Subcutaneous abdominal adipose tissue (tissue), 5 donors: Measurements from ENCODE around the gene CD79A.

ENCODE experiments used
- H3K27ac ChIP-seq: one replicate; pipeline ENCODE4 v1.7.0; 2013; ENCODE audit warnings: low read depth, mild to moderate bottlenecking, inconsistent platforms, low read length, moderate library complexity
- H3K27me3 ChIP-seq, 5 donors: one replicate each; pipeline ENCODE4 v1.7.0; 2013; ENCODE audit warnings: low read length in 5 of 5, inconsistent platforms in 1 of 5; ENCODE audit not compliant: control insufficient read depth in 5 of 5, insufficient read depth in 4 of 5
- H3K36me3 ChIP-seq, 5 donors: one replicate each; pipeline ENCODE4 v1.7.0; 2013; ENCODE audit warnings: low read length in 5 of 5; ENCODE audit not compliant: control insufficient read depth in 5 of 5, insufficient read depth in 5 of 5
- H3K4me1 ChIP-seq, 5 donors: one replicate each; pipeline ENCODE4 v1.7.0; 2013; ENCODE audit warnings: low read length in 5 of 5, mild to moderate bottlenecking in 3 of 5, moderate library complexity in 1 of 5; ENCODE audit not compliant: control insufficient read depth in 5 of 5, insufficient read depth in 5 of 5
- H3K4me3 ChIP-seq, 5 donors: one replicate each; pipeline ENCODE4 v1.7.0; 2013; ENCODE audit warnings: low read length in 5 of 5, low read depth in 1 of 5
- H3K9ac ChIP-seq, 5 donors: one replicate each; pipeline ENCODE4 v1.7.0; 2013; ENCODE audit warnings: low read length in 5 of 5, mild to moderate bottlenecking in 4 of 5, moderate library complexity in 3 of 5
- H3K9me3 ChIP-seq, 5 donors: one replicate each; pipeline ENCODE4 v1.7.0; 2013; ENCODE audit warnings: low read length in 5 of 5; ENCODE audit not compliant: control insufficient read depth in 5 of 5
- donor health status: healthy.
- donor health status: healthy.
- donor health status: healthy.
- donor health status: healthy.
- donor health status: healthy.

The CD79A gene

GRCh38 chr19:41861846-41862245 is 15.2 kb upstream of the CD79A start:
- H3K27ac ChIP-seq, result peak overlapping the region; percentile 6
- H3K4me1 ChIP-seq, result peaks cover 14 to 45% (median 37%) of the 10 kb centered on the region in 5 donors
- H3K27me3 ChIP-seq, result peaks cover 0 to 3% (median 0%) of the 10 kb centered on the region in 5 donors
- H3K9ac ChIP-seq, result peak overlapping the region in 2 of 5 donors; percentile 96 to 98
- peak overlapping the region in 2 of 5 donors; percentile 8 to 82 for H3K4me3 ChIP-seq
- H3K9me3 ChIP-seq, result no peaks in the 10 kb centered on the region
- H3K36me3 ChIP-seq, result peaks cover 0 to 45% (median 42%) of the 10 kb centered on the region in 5 donors

- H3K36me3 ChIP-seq, result peaks cover 0 to 45% (median 44%) of the 10 kb centered on the region in 5 donors
- no peaks in the 10 kb centered on the region for H3K9me3 ChIP-seq
- peaks cover 0 to 3% (median 0%) of the 10 kb centered on the region in 5 donors for H3K27me3 ChIP-seq
- peaks cover 14 to 45% (median 37%) of the 10 kb centered on the region in 5 donors for H3K4me1 ChIP-seq
- H3K27ac ChIP-seq, result peak overlapping the region; percentile 6
- peak overlapping the region in 2 of 5 donors; percentile 59 to 62 for H3K9ac ChIP-seq
- H3K4me3 ChIP-seq, result no peak overlapping the region
Observed at GRCh38 chr19:41862445-41862986, 14.6 kb upstream of the CD79A start.

DNA sequence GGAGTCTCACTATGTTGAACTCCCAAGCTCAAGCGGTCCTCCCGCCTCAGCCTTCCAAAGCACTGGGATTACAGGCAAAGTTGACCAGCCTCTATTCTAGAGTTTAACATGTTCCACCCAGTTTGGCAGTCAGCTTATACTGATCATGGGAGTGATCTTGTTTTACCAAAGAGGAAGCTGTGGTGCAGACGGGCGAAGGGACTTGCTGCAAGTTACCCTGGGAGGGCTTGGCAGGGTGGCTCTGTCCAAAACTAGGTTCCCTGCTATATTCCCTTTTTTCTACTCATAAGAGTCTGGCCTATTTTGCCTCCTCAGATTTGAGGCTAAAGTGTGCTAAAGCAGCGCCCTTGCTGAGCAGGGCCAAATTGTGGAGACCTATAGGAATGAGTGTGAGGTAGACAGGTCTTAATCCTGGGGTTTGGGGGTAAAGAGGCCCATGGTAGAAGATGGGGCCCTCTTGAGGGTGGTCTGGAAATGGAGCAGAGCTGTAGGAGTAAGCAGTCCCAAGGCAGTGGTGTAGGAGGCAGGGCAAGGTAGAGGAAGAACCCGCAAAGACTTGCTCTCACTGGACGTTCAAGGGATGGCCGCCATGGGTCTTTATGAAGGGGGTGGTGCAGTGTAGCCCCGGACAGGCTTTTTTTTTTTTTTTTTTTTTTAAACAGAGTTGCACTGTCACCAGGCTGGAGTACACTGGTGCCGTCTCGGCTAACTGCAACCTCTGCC is 13.7 kb upstream of the CD79A start:
- peaks cover 14 to 45% (median 37%) of the 10 kb centered on the region in 5 donors for H3K4me1 ChIP-seq
- no peak overlapping the region for H3K4me3 ChIP-seq
- no peaks in the 10 kb centered on the region for H3K9me3 ChIP-seq
- H3K9ac ChIP-seq, result peak overlapping the region in 3 of 5 donors; percentile 28 to 62 (median 41)
- H3K36me3 ChIP-seq, result peaks cover 0 to 53% (median 48%) of the 10 kb centered on the region in 5 donors
- H3K27me3 ChIP-seq, result peaks cover 0 to 3% (median 0%) of the 10 kb centered on the region in 5 donors
- H3K27ac ChIP-seq, result no peak overlapping the region

GRCh38 chr19:41864374-41864773 is 12.7 kb upstream of the CD79A start:
- H3K27me3 ChIP-seq, result peaks cover 0 to 3% (median 0%) of the 10 kb centered on the region in 5 donors
- H3K36me3 ChIP-seq, result peaks cover 0 to 63% (median 58%) of the 10 kb centered on the region in 5 donors
- peaks cover 14 to 41% (median 32%) of the 10 kb centered on the region in 5 donors for H3K4me1 ChIP-seq
- no peak overlapping the region for H3K4me3 ChIP-seq
- H3K9ac ChIP-seq, result peak overlapping the region in 1 of 5 donors; percentile 14
- no peaks in the 10 kb centered on the region for H3K9me3 ChIP-seq
- no peak overlapping the region for H3K27ac ChIP-seq

DNA sequence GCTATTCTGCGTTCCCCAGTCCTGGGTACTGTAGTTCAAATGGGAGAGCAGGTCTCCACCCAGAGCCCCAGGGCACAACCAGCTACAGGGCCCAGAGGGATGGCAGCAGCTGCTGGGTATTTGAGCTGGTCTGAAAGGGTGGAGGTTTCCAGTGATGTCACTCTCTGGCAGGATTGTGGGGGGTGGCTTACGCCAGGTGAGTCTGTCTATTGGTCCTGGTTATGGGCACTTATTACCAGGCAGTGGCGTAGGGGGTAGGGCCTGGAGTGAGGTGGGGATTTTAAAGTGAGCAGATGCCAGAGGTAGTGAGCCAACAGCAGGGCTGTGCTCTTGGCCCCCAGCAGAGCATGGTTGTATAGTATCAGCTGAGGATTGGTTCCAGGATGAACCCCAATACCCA is 10.8 kb upstream of the CD79A start:
- Histone ChIP-seq H3K9me3 (no peaks in the 10 kb centered on the region), H3K27ac (no peak overlapping the region), H3K4me3 (no peak overlapping the region), H3K4me1 (peaks cover 7 to 32% (median 23%) of the 10 kb centered on the region in 5 donors), H3K27me3 (no peaks in the 10 kb centered on the region), H3K9ac (no peak overlapping the region), H3K36me3 (peaks cover 0 to 76% (median 72%) of the 10 kb centered on the region in 5 donors)

- no peaks in the 10 kb centered on the region for H3K9me3 ChIP-seq
- peaks cover 0 to 67% (median 61%) of the 10 kb centered on the region in 5 donors for H3K36me3 ChIP-seq
- peak overlapping the region in 3 of 5 donors; percentile 36 to 55 (median 43) for H3K9ac ChIP-seq
- H3K4me1 ChIP-seq, result peaks cover 2 to 25% (median 3%) of the 10 kb centered on the region in 5 donors
- H3K4me3 ChIP-seq, result no peak overlapping the region
- H3K27me3 ChIP-seq, result no peaks in the 10 kb centered on the region
- no peak overlapping the region for H3K27ac ChIP-seq
Observed at GRCh38 chr19:41868120-41868988, 8.7 kb upstream of the CD79A start.

- Histone ChIP-seq H3K4me3 (no peak overlapping the region), H3K27ac (no peak overlapping the region), H3K9me3 (no peaks in the 10 kb centered on the region), H3K9ac (no peak overlapping the region), H3K27me3 (no peaks in the 10 kb centered on the region), H3K4me1 (peaks cover 0 to 22% (median 0%) of the 10 kb centered on the region in 5 donors), H3K36me3 (peaks cover 0 to 62% (median 57%) of the 10 kb centered on the region in 5 donors)
Observed at GRCh38 chr19:41868989-41869300, 8.1 kb upstream of the CD79A start.

DNA sequence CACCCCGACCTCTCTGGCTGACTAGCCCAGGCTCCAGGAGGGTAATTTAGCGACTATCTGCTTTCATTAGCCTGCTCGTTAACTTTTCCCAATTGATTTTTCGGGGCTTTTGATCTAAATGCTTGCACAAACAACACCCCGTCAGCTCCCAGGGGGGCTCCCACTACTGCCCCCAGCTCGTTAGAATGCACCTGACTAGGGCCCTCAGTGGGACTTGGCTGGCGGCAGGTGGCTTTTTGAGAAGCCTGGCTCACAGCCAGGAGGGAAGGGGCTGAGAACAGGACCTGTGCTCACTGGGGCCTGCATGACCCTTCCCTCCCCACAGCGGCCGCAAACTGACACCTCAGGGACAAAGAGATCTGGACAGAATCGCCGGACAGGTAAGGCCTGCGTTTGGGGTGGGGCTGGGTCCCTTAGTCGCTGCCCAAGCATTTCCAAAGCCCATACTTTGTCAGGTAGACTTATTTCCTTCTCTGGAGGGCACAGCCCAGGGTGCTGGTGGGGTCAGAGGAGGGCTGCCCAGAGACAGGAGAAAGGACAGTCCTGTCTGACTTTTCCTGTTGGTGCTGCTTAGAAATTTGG is 7.6 kb upstream of the CD79A start:
- Histone ChIP-seq H3K27ac (peak overlapping the region; percentile 16), H3K9me3 (no peaks in the 10 kb centered on the region), H3K27me3 (no peaks in the 10 kb centered on the region), H3K36me3 (peaks cover 0 to 57% (median 52%) of the 10 kb centered on the region in 5 donors), H3K4me1 (peaks cover 0 to 20% (median 0%) of the 10 kb centered on the region in 5 donors), H3K4me3 (no peak overlapping the region), H3K9ac (no peak overlapping the region)

- H3K27ac ChIP-seq, result peak overlapping the region; percentile 16
- H3K4me3 ChIP-seq, result no peak overlapping the region
- peaks cover 0 to 48% (median 44%) of the 10 kb centered on the region in 5 donors for H3K36me3 ChIP-seq
- no peak overlapping the region for H3K9ac ChIP-seq
- H3K9me3 ChIP-seq, result no peaks in the 10 kb centered on the region
- no peaks in the 10 kb centered on the region for H3K27me3 ChIP-seq
- peaks cover 0 to 20% (median 0%) of the 10 kb centered on the region in 5 donors for H3K4me1 ChIP-seq
Observed at GRCh38 chr19:41870401-41870873, 6.6 kb upstream of the CD79A start.
